ENCODE results near the gene TYRO3.
A peak's percentile ranks its signal among the peaks of the same experiment; 100 is the strongest.

GRCh38 chr15:41603941-41604911 is 45.2 kb downstream of the TYRO3 start:
- TF ChIP-seq CTCF (IDR thresholded peaks at IDR 0.05), result peak; percentile 58 to 87 (median 78)
- TF ChIP-seq POLR2A (IDR thresholded peaks at IDR 0.05), result no peak

Measured in heart left ventricle (tissue), 13 donors.